NCI-H1436 treated with DMSO at 0.1 percent for 48 hours (cell line): ENCODE measurements around the gene SLC6A13.
"Not testable (repeated sequence)": the region's sequence is repeated elsewhere in the genome, so short reads cannot be mapped to it uniquely, and the experiment has no call there.

ENCODE experiments used
- DNase-seq: peaks from one replicate; lab custom pipeline; 2025; lab: John Stamatoyannopoulos, UW

Gene SLC6A13

GRCh38 chr12:197911-198695, 64.5 kb downstream of the SLC6A13 start:
- DNase-seq: no peak

- no peak for DNase-seq
Measured at GRCh38 chr12:197347-197746, 65.3 kb downstream of the SLC6A13 start.

- no peak for DNase-seq
Measured at GRCh38 chr12:196436-196835, 66.2 kb downstream of the SLC6A13 start.

- no peak for DNase-seq
Measured at GRCh38 chr12:195951-196350, 66.7 kb downstream of the SLC6A13 start.

GRCh38 chr12:195156-195555, 67.5 kb downstream of the SLC6A13 start:
- DNase-seq: no peak

- DNase-seq: no peak
Measured at GRCh38 chr12:194276-194675, 68.4 kb downstream of the SLC6A13 start.

GRCh38 chr12:193261-193660, 69.4 kb downstream of the SLC6A13 start:
- DNase-seq: no peak

- DNase-seq: no peak
Measured at GRCh38 chr12:191541-191940, 71.1 kb downstream of the SLC6A13 start.

- no peak for DNase-seq
Measured at GRCh38 chr12:190881-191280, 71.8 kb downstream of the SLC6A13 start.

- DNase-seq: no peak
Measured at GRCh38 chr12:189622-189962, 73.0 kb downstream of the SLC6A13 start.

- DNase-seq: no peak
Measured at GRCh38 chr12:188910-189621, 73.6 kb downstream of the SLC6A13 start.

GRCh38 chr12:187986-188909, 74.4 kb downstream of the SLC6A13 start:
- not testable (repeated sequence) for DNase-seq

- DNase-seq: no peak
Measured at GRCh38 chr12:186006-186625, 76.5 kb downstream of the SLC6A13 start.

- DNase-seq: no peak
Measured at GRCh38 chr12:185576-185955, 77.1 kb downstream of the SLC6A13 start.

- DNase-seq: no peak
Measured at GRCh38 chr12:184811-185575, 77.6 kb downstream of the SLC6A13 start.

- no peak for DNase-seq
Measured at GRCh38 chr12:182381-182892, 80.2 kb downstream of the SLC6A13 start.

- no peak for DNase-seq
Measured at GRCh38 chr12:181921-182320, 80.7 kb downstream of the SLC6A13 start.

GRCh38 chr12:180445-180844, 82.2 kb downstream of the SLC6A13 start:
- no peak for DNase-seq

- no peak for DNase-seq
Measured at GRCh38 chr12:179885-180284, 82.8 kb downstream of the SLC6A13 start.

- no peak for DNase-seq
Measured at GRCh38 chr12:179131-179884, 83.3 kb downstream of the SLC6A13 start.

GRCh38 chr12:178829-179109, 83.9 kb downstream of the SLC6A13 start:
- no peak for DNase-seq
